HepG2 (cell line): ENCODE results near the gene RSPH4A. TPM values are rescaled to one million over a fixed set of nuclear protein-coding genes. Genes with fewer than 3 reads are reported as not detected.

Experiments
- CHD4 ChIP-seq: fragments of 200-600 bp; sonication (generic); IDR thresholded peaks from 2 replicates; pipeline ENCODE4 v1.7.0; 2017; ENCODE audit warnings: mild to moderate bottlenecking, low read length, borderline replicate concordance
- ETV5 ChIP-seq: IDR thresholded peaks from 2 replicates; pipeline ENCODE4 v1.6.1; 2018; ENCODE audit warnings: missing biosample characterization, missing genetic modification reagents, inconsistent platforms, borderline replicate concordance
- FOSL1 ChIP-seq: sonication (generic); formaldehyde crosslinking; IDR thresholded peaks from 2 replicates; pipeline ENCODE4 v1.9.0; 2021; ENCODE audit warnings: missing genetic modification reagents, borderline replicate concordance
- KLF6 ChIP-seq: IDR thresholded peaks from 2 replicates; pipeline ENCODE4 v1.8.0; 2016; ENCODE audit warnings: missing biosample characterization, missing genetic modification reagents
- NFRKB ChIP-seq: fragments of 450-650 bp; IDR thresholded peaks from 2 replicates; pipeline ENCODE4 v1.6.1; 2017
- POLR2G ChIP-seq: fragments of 200-400 bp; formaldehyde crosslinking; IDR thresholded peaks from 2 replicates; pipeline ENCODE4 v1.6.1; 2018; ENCODE audit warnings: mild to moderate bottlenecking, low read depth, low read length, moderate library complexity
- TMF1 ChIP-seq: sonication (generic); formaldehyde crosslinking; IDR thresholded peaks from 2 replicates; pipeline ENCODE4 v1.8.1; 2022; ENCODE audit warnings: low read depth, missing genetic modification reagents
- ZBTB3 ChIP-seq: sonication (generic); formaldehyde crosslinking; IDR thresholded peaks from 2 replicates; pipeline ENCODE4 v1.4.0; 2020; ENCODE audit warnings: low read depth, mild to moderate bottlenecking, moderate library complexity, missing genetic modification reagents, borderline replicate concordance
- ZNF24 ChIP-seq: fragments of 450-650 bp; IDR thresholded peaks from 2 replicates; pipeline ENCODE4 v1.6.1; 2017; ENCODE audit warnings: antibody characterized with exemption, mild to moderate bottlenecking
- ZNF251 ChIP-seq: sonication (generic); formaldehyde crosslinking; IDR thresholded peaks from 2 replicates; pipeline ENCODE4 v1.9.0; 2021; ENCODE audit warnings: mild to moderate bottlenecking, missing genetic modification reagents
- ZNF274 ChIP-seq: sonication (generic); formaldehyde crosslinking; IDR thresholded peaks from 2 replicates; pipeline ENCODE4 v1.5.1; 2020; ENCODE audit warnings: mild to moderate bottlenecking, missing genetic modification reagents
- ZNF510 ChIP-seq: sonication (generic); formaldehyde crosslinking; IDR thresholded peaks from 2 replicates; pipeline ENCODE4 v1.4.0; 2020; ENCODE audit warnings: low read depth, mild to moderate bottlenecking, missing genetic modification reagents
- ZNF7 ChIP-seq: IDR thresholded peaks from 2 replicates; pipeline ENCODE4 v1.6.1; 2016; ENCODE audit warnings: missing biosample characterization, missing genetic modification reagents
- ZNF749 ChIP-seq: sonication (generic); formaldehyde crosslinking; IDR thresholded peaks from 2 replicates; pipeline ENCODE4 v1.8.0; 2022; ENCODE audit warnings: mild to moderate bottlenecking, missing genetic modification reagents, moderate library complexity, borderline replicate concordance
- ZNF883 ChIP-seq: sonication (generic); formaldehyde crosslinking; IDR thresholded peaks from 2 replicates; pipeline ENCODE4 v1.5.1; 2020; ENCODE audit warnings: mild to moderate bottlenecking, missing genetic modification reagents; ENCODE audit errors: not compliant biosample characterization
- ZSCAN31 ChIP-seq: sonication (generic); formaldehyde crosslinking; IDR thresholded peaks from 2 replicates; pipeline ENCODE4 v1.5.0; 2020; ENCODE audit warnings: low read depth, mild to moderate bottlenecking, missing genetic modification reagents
- polyA plus RNA-seq, 8 experiments: library from polyadenylated mRNA; depleted of rRNA in 3 of 8; stranded (reverse) in 7 of 8; unstranded in 1 of 8; fragments of >200 nt; fragmentation: Illumina TruSeq in 4 of 8; extraction: Trizol in 4 of 8; gene quantifications; 2 replicates each; pipeline versions ENCODE4 v1.2.1 to v1.2.3, GENCODE V29; 2011 to 2016; ENCODE audit warnings: low read depth in 4 of 8, missing spikeins in 1 of 8, mixed read lengths in 1 of 8; ENCODE audit not compliant: insufficient read depth in 1 of 8
- total RNA-seq, 5 experiments: library from RNA; depleted of rRNA; stranded (reverse); fragments of >200 nt; fragmentation: Illumina TruSeq; extraction: Trizol; gene quantifications; 2 replicates each; pipeline ENCODE4 v1.2.3, GENCODE V29; 2016; ENCODE audit warnings: low read depth in 1 of 5
- TF ChIP-seq, protein P1 (sequence below): sonication (generic); formaldehyde crosslinking; IDR thresholded peaks from 2 replicates; pipeline ENCODE4 v1.5.0; 2020; ENCODE audit warnings: missing genetic modification reagents
- TF ChIP-seq, protein P2 (sequence below): sonication (generic); formaldehyde crosslinking; IDR thresholded peaks from 2 replicates; pipeline ENCODE4 v1.4.0; 2020; ENCODE audit warnings: missing genetic modification reagents, borderline replicate concordance
- TF ChIP-seq, protein P3 (sequence below): sonication (generic); formaldehyde crosslinking; conservative IDR thresholded peaks from 2 replicates; pipeline ENCODE4 v1.4.0; 2020; ENCODE audit warnings: missing genetic modification reagents
- TF ChIP-seq, protein P4 (sequence below): IDR thresholded peaks from 2 replicates; pipeline ENCODE4 v1.6.1; 2018; ENCODE audit warnings: missing genetic modification reagents

Gene RSPH4A
- total and polyA plus RNA-seq, 2 of the 13 experiments (the other 11 are each of a cell fraction or from before 2014, with no cell fraction given) = 0.24 to 0.40 TPM

DNA sequence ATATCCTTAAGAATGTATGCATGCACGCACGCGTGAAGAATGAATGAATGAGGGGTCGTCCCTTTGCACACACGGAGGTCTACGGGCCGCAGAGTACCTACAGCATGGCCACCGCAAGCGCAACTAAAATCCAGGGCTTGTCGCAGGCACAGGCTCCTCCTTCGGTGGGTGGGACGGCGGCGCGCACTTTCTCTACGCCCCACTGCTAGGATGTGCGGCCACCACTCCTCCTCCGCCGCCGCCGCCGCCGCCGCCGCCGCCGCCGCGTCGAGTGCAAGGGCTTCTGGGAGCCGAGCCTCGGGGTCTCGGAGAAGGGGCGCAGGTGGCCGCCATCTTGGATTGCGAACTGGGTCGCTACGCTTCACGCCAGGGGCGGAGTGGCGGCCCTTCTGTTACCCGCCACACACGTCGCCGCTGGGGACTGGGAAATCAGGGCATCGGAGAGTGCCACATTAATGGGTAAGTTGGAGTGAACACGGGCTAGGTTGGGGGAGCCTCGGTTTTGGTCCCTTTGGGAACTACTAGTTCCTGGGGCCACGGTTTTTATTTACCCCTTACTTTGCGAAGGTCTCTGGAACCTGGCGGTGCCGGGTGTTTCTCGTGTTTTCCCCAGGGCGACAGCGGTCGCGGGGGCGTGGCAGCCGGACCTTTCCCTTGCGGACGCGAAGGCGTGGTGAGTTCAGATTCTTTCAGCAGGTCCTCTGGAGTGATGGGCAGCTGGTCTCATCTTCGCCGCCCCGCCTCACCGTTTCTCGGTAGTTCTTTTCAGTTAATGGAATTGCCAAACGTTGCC is 64.8 kb downstream of the RSPH4A start, which contains the start of gene KPNA5 (continued):
- TF ChIP-seq ZNF7 (CRISPR knock-in tag) (no peak), ZNF274 (peak; percentile 91), FOSL1 (CRISPR knock-in tag) (no peak), ZNF883 (CRISPR knock-in tag) (peak; percentile 49), ETV5 (CRISPR knock-in tag) (peak; percentile 62), ZNF749 (CRISPR knock-in tag) (no peak; the same call in 1 of the 2 replicates), TMF1 (CRISPR knock-in tag) (0 out of 2 replicates have a peak, but pooled peaks have one; percentile 15), ZNF251 (CRISPR knock-in tag) (0 out of 2 replicates have a peak, but pooled peaks have one; percentile 42), ZNF510 (peak; percentile 95), NFRKB (peak; percentile 65; the same call in 1 of the 2 replicates), ZNF24 (peak; percentile 89), POLR2G (peak; percentile 95), CHD4 (0 out of 2 replicates have a peak, but pooled peaks have one; percentile 16), ZSCAN31 (CRISPR knock-in tag) (peak; percentile 93; the same call in 1 of the 2 replicates), ZBTB3 (CRISPR knock-in tag) (peak; percentile 45; the same call in 1 of the 2 replicates), KLF6 (CRISPR knock-in tag) (peak; percentile 92)
- TF ChIP-seq, protein P1, sequence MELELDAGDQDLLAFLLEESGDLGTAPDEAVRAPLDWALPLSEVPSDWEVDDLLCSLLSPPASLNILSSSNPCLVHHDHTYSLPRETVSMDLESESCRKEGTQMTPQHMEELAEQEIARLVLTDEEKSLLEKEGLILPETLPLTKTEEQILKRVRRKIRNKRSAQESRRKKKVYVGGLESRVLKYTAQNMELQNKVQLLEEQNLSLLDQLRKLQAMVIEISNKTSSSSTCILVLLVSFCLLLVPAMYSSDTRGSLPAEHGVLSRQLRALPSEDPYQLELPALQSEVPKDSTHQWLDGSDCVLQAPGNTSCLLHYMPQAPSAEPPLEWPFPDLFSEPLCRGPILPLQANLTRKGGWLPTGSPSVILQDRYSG = 0 out of 2 replicates have a peak, but pooled peaks have one; percentile 40
- TF ChIP-seq, protein P2, sequence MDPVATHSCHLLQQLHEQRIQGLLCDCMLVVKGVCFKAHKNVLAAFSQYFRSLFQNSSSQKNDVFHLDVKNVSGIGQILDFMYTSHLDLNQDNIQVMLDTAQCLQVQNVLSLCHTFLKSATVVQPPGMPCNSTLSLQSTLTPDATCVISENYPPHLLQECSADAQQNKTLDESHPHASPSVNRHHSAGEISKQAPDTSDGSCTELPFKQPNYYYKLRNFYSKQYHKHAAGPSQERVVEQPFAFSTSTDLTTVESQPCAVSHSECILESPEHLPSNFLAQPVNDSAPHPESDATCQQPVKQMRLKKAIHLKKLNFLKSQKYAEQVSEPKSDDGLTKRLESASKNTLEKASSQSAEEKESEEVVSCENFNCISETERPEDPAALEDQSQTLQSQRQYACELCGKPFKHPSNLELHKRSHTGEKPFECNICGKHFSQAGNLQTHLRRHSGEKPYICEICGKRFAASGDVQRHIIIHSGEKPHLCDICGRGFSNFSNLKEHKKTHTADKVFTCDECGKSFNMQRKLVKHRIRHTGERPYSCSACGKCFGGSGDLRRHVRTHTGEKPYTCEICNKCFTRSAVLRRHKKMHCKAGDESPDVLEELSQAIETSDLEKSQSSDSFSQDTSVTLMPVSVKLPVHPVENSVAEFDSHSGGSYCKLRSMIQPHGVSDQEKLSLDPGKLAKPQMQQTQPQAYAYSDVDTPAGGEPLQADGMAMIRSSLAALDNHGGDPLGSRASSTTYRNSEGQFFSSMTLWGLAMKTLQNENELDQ (CRISPR knock-in tag) = no peak
- TF ChIP-seq, protein P3, sequence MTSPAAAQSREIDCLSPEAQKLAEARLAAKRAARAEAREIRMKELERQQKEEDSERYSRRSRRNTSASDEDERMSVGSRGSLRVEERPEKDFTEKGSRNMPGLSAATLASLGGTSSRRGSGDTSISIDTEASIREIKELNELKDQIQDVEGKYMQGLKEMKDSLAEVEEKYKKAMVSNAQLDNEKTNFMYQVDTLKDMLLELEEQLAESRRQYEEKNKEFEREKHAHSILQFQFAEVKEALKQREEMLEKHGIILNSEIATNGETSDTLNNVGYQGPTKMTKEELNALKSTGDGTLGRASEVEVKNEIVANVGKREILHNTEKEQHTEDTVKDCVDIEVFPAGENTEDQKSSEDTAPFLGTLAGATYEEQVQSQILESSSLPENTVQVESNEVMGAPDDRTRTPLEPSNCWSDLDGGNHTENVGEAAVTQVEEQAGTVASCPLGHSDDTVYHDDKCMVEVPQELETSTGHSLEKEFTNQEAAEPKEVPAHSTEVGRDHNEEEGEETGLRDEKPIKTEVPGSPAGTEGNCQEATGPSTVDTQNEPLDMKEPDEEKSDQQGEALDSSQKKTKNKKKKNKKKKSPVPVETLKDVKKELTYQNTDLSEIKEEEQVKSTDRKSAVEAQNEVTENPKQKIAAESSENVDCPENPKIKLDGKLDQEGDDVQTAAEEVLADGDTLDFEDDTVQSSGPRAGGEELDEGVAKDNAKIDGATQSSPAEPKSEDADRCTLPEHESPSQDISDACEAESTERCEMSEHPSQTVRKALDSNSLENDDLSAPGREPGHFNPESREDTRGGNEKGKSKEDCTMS = no peak
- TF ChIP-seq, protein P4, sequence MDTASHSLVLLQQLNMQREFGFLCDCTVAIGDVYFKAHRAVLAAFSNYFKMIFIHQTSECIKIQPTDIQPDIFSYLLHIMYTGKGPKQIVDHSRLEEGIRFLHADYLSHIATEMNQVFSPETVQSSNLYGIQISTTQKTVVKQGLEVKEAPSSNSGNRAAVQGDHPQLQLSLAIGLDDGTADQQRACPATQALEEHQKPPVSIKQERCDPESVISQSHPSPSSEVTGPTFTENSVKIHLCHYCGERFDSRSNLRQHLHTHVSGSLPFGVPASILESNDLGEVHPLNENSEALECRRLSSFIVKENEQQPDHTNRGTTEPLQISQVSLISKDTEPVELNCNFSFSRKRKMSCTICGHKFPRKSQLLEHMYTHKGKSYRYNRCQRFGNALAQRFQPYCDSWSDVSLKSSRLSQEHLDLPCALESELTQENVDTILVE (CRISPR knock-in tag) = peak; percentile 98
